Kasumi-1 (cell line): Measurements from ENCODE around the gene ACTBL2.

Source experiments
- DNase-seq, 2 experiments: peaks; one replicate each; lab custom pipeline; 2025; lab: John Stamatoyannopoulos, UW

ACTBL2 gene

GRCh38 chr5:57448751-57449150 is 33.9 kb downstream of the ACTBL2 start:
- DNase-seq: no peak

GRCh38 chr5:57448287-57448686 is 34.3 kb downstream of the ACTBL2 start:
- no peak for DNase-seq

- DNase-seq: no peak
Observed at GRCh38 chr5:57447658-57448057, 35.0 kb downstream of the ACTBL2 start.

- DNase-seq: no peak
Observed at GRCh38 chr5:57446966-57447365, 35.6 kb downstream of the ACTBL2 start.

GRCh38 chr5:57445705-57446037 is 36.9 kb downstream of the ACTBL2 start:
- no peak for DNase-seq

- DNase-seq: no peak
Observed at GRCh38 chr5:57445006-57445704, 37.5 kb downstream of the ACTBL2 start.

GRCh38 chr5:57442080-57442839 is 40.4 kb downstream of the ACTBL2 start:
- DNase-seq: no peak

- DNase-seq: no peak
Observed at GRCh38 chr5:57441557-57441956, 41.1 kb downstream of the ACTBL2 start.

- DNase-seq: no peak
Observed at GRCh38 chr5:57439601-57440000, 43.0 kb downstream of the ACTBL2 start.

- DNase-seq: no peak
Observed at GRCh38 chr5:57437976-57438805, 44.4 kb downstream of the ACTBL2 start.

GRCh38 chr5:57436586-57436985 is 46.0 kb downstream of the ACTBL2 start:
- no peak for DNase-seq

GRCh38 chr5:57435701-57436134 is 46.9 kb downstream of the ACTBL2 start:
- DNase-seq: no peak

GRCh38 chr5:57434683-57435082 is 47.9 kb downstream of the ACTBL2 start:
- DNase-seq: no peak

GRCh38 chr5:57434227-57434640 is 48.4 kb downstream of the ACTBL2 start:
- no peak for DNase-seq

- DNase-seq: no peak
Observed at GRCh38 chr5:57432876-57433275, 49.7 kb downstream of the ACTBL2 start.

- DNase-seq: no peak
Observed at GRCh38 chr5:57431759-57432158, 50.9 kb downstream of the ACTBL2 start.
